ENCODE results near the gene HLA-DRB5. TPM values are rescaled to one million over a fixed set of nuclear protein-coding genes. Genes with fewer than 3 reads are reported as not detected.

HLA-DRB5 gene
- total and polyA plus RNA-seq, 2 of the 4 experiments (the other 2 are of a cell fraction), result not detected

DNA sequence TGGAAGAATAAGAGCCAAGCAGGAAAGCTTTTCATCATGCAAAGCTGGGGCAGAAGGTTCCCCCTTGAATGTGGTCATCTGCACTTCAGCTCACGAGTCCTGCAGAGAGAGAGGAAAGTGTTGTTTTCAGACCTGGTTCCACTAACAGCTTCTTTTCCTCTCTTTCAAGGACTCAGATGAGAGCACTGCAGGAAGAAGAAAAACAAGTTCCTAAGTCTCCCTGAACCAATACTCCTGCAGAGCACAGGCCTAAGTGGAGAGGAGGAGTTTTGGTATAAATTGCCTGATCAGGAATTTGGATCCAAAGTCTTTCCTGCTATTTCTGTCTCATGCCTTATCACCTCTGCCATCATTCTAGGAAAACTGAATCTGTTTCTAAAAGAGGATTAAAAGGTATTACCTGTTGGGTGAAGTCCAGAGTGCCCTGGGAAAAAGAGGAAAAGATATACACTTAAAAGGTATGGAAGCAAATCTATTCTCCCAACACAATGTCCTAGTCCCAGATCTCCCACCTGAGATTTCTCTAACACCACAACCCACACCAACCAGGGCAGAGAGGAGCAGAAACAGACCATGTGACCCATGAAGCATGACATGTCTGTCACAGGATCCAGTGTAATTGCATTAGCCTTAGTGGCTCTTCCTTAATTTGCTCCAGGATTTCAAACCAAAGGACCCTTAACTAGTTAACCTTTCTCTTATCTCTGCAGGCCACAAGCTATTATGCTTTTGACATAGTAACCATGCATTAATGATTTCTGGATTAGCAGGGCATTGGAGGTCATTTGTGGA lies 12.2 kb downstream of the HLA-DRB5 start:
- Histone ChIP-seq H3K14ac (replicated peaks; ENCODE audit: low read depth, low read length) (no peak overlapping the region), H3K18ac (ENCODE audit: low read depth, low read length) (no peak overlapping the region), H2AK5ac (ENCODE audit: low read depth, low read length) (no peak overlapping the region), H3K4me1 (ENCODE audit: control insufficient read depth, insufficient read depth, low read length) (no peaks in the 10 kb centered on the region), H3K27ac (ENCODE audit: insufficient read depth, low read length) (no peak overlapping the region), H3K9me3 (ENCODE audit: control insufficient read depth, insufficient read depth, low read length) (no peaks in the 10 kb centered on the region), H2AFZ (replicated peaks; ENCODE audit: low read length, poor library complexity) (no peak overlapping the region), H4K20me1 (ENCODE audit: insufficient read depth, low read length) (no peaks in the 10 kb centered on the region), H3K79me1 (ENCODE audit: low read depth in 1 of 2, low read length in 2 of 2) (no peaks in the 10 kb centered on the region), H2BK120ac (ENCODE audit: low read depth, low read length) (no peak overlapping the region), H3K4ac (ENCODE audit: low read depth, low read length) (no peak overlapping the region), H3K56ac (ENCODE audit: extremely low read depth, insufficient read depth, low read length) (no peak overlapping the region), H4K5ac (ENCODE audit: low read depth, low read length) (no peak overlapping the region), H4K91ac (ENCODE audit: insufficient read depth, low read depth, low read length) (no peak overlapping the region), H3K27me3 (ENCODE audit: control insufficient read depth, insufficient read depth, low read length) (no peaks in the 10 kb centered on the region), H3K4me3 (ENCODE audit: insufficient read depth, low read depth, low read length) (no peak overlapping the region), H4K8ac (ENCODE audit: low read depth in 2 of 2, low read length in 2 of 2) (no peak overlapping the region), H2BK5ac (ENCODE audit: low read depth, low read length, poor library complexity, severe bottlenecking) (no peak overlapping the region), H2BK15ac (ENCODE audit: low read depth, low read length) (no peak overlapping the region), H3K9ac (ENCODE audit: low read depth, low read length) (no peak overlapping the region), H3K9me1 (ENCODE audit: insufficient read depth, low read length) (no peaks in the 10 kb centered on the region), H3K36me3 (ENCODE audit: control insufficient read depth, insufficient read depth, low read length) (no peaks in the 10 kb centered on the region), H2BK20ac (ENCODE audit: low read depth, low read length) (no peak overlapping the region), H3K23ac (ENCODE audit: low read depth, low read length) (no peak overlapping the region), H3K4me2 (ENCODE audit: low read depth, low read length) (no peak overlapping the region), H2AK9ac (replicated peaks; ENCODE audit: low read depth, low read length, poor library complexity) (no peak overlapping the region)
- DNase-seq, result no peak
- intact Hi-C loops (cut with micrococcal nuclease), result no loop called here
- BruUV-seq (replicated peaks), result no TSS peak
- in situ Hi-C loops (cut with MboI; ENCODE audit: low sequenced_read_pairs), result no loop called here
- dilution Hi-C loops (cut with HindIII; ENCODE audit: low sequenced_read_pairs, unreplicated experiment), result no loop called here
- WGBS, 2 experiments (ENCODE audit: extremely low coverage in 2 of 2, insufficient read length in 1 of 2), result no CpG with 5 or more reads among the region's 1 CpG
- ATAC-seq (ENCODE audit: low read depth), result no peak
- TF ChIP-seq, protein P1, sequence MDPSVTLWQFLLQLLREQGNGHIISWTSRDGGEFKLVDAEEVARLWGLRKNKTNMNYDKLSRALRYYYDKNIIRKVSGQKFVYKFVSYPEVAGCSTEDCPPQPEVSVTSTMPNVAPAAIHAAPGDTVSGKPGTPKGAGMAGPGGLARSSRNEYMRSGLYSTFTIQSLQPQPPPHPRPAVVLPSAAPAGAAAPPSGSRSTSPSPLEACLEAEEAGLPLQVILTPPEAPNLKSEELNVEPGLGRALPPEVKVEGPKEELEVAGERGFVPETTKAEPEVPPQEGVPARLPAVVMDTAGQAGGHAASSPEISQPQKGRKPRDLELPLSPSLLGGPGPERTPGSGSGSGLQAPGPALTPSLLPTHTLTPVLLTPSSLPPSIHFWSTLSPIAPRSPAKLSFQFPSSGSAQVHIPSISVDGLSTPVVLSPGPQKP (IDR thresholded peaks at IDR 0.05; ENCODE audit: borderline replicate concordance, low read depth, low read length), result no peak
- TF ChIP-seq SMC3 (IDR thresholded peaks at IDR 0.05; ENCODE audit: low read depth, low read length), result no peak
- no peak for TF ChIP-seq BHLHE40 (IDR thresholded peaks at IDR 0.05; ENCODE audit: low read depth, low read length)
- TF ChIP-seq RAD21 (IDR thresholded peaks at IDR 0.05; ENCODE audit: low read length), result no peak
- POLR2A ChIA-PET (ENCODE audit: unreplicated experiment), result no interaction called here
- CTCF ChIA-PET, result no interaction called here

All from IMR-90 (cell line).